Choroid plexus epithelial cell (primary cell): ENCODE measurements around the gene ABLIM1.

Source experiments
- DNase-seq: peaks from one replicate; pipeline ENCODE4 v3.0.0-alpha.2; 2010; ENCODE audit warnings: low read depth
- H3K4me3 ChIP-seq: 2 replicates; pipeline ENCODE4 v1.5.1; 2011; ENCODE audit warnings: low read depth, mild to moderate bottlenecking, control low read depth, low read length, moderate library complexity
- TF ChIP-seq, protein P1 (sequence below): conservative IDR thresholded peaks from 2 replicates; pipeline ENCODE4 v1.5.1; 2011; ENCODE audit warnings: low read depth, mild to moderate bottlenecking, control low read depth, inconsistent platforms, low read length, moderate library complexity

ABLIM1 gene

DNA sequence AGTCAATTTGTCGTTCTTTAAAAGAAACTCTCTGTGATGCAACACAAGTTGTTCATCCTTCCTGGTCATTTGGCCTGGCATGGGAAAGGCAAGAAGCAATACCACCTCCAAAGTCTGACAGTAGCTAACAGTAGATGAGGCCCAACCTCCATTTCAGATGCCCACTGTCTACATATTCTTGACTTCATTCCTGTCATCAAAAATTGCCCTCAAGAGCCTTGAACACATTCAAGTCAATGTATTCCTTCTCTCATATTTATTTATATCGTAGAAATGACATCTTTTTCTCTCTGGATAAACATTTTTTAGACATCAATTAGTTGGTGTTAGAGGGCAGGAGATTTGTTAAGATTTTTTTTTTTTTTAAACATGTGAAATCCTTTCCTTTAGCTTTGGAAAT lies 33.7 kb downstream of the ABLIM1 start:
- H3K4me3 ChIP-seq = no peak overlapping the region
- no peak for DNase-seq
- TF ChIP-seq, protein P1, sequence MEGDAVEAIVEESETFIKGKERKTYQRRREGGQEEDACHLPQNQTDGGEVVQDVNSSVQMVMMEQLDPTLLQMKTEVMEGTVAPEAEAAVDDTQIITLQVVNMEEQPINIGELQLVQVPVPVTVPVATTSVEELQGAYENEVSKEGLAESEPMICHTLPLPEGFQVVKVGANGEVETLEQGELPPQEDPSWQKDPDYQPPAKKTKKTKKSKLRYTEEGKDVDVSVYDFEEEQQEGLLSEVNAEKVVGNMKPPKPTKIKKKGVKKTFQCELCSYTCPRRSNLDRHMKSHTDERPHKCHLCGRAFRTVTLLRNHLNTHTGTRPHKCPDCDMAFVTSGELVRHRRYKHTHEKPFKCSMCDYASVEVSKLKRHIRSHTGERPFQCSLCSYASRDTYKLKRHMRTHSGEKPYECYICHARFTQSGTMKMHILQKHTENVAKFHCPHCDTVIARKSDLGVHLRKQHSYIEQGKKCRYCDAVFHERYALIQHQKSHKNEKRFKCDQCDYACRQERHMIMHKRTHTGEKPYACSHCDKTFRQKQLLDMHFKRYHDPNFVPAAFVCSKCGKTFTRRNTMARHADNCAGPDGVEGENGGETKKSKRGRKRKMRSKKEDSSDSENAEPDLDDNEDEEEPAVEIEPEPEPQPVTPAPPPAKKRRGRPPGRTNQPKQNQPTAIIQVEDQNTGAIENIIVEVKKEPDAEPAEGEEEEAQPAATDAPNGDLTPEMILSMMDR = no peak

DNA sequence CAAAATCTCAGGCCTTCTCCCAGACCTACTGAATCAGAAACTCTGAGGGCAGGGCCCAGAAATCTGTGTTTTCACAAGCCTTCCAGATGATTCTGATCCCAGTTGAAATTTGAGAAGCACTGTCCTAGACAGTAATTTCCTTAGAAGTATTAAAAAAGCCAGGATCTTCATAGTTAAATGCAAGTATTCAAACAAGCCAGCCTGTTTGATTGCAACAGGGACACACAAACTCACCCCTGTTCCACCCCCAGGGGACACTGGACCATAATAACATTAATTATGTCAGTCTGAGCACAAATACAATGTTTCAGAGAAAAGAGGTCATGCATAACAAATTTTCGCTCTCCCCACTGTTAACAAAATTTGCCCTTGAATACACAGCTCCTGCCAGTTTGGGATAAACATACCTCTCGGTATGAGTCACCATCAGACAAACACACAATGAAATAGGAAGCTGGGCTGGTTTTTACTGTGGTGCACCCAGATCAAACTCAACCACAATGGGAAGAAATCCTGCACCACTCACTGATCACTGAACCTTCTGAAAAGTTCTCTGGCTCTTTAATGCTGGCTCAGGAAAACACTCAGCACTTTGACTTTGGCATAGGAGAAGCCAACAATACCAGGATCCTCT lies 34.3 kb downstream of the ABLIM1 start:
- TF ChIP-seq, protein P1 = no peak
- H3K4me3 ChIP-seq = no peak overlapping the region
- DNase-seq = peak; percentile 77

DNA sequence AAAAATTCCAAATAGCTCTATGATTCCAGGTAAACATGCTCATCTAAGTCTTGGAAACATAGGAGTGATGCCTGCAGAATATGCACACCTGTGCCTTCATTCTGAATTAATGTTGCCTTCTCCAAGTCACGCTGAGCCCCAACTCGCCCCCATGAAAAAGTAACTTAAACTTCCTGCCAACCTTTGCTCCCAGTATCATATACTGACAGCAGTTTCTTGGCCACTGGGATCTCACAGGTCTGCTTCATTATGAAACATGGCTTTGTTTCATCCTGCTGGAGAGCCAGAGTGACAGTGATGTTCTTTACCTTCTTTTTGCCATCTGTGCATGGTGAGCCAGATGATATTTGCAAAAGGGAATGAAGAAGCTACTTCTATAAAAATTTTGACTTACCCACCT lies 34.9 kb downstream of the ABLIM1 start:
- DNase-seq = no peak
- H3K4me3 ChIP-seq = no peak overlapping the region
- TF ChIP-seq, protein P1 = no peak

DNA sequence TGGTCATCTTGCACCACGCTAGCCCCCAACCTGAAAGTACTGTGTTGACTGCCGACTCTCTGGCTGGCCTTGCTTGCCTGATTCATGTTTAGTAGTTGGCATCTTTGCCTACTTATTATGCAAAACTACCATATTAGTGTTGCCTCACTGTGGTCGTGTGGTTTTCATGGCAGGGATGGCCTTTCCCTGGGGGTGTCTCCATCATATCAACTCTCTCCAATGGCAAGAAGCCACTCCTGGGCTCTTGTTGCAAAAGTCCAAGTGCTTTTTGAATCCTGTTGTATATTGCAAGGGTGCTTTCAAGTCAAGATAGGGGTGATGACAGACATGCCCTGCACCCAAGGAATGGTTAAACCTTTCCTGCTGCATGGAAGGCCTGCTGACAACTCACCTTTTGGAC lies 39.4 kb downstream of the ABLIM1 start:
- TF ChIP-seq, protein P1 = no peak
- DNase-seq = no peak
- no peak overlapping the region for H3K4me3 ChIP-seq

DNA sequence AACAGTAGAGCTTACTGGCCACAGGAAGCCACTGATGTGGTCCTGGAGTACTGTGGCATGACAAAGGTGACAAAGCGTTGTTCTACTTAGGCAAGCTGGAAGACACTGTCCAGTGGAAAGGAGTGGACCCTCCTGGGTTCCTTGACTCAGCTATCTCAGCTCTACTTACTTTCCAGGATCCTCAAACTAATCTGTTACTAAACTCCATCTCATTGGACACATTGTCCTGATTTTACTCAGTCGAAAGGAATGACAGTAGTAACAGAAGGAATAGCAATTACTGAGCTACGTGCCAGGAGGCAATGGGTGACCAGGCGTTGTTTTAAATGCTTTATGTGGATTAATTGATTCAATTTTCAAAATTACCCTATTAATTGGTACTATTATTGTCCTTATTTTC lies 41.6 kb downstream of the ABLIM1 start:
- TF ChIP-seq, protein P1 = no peak
- no peak for DNase-seq
- H3K4me3 ChIP-seq = no peak overlapping the region

DNA sequence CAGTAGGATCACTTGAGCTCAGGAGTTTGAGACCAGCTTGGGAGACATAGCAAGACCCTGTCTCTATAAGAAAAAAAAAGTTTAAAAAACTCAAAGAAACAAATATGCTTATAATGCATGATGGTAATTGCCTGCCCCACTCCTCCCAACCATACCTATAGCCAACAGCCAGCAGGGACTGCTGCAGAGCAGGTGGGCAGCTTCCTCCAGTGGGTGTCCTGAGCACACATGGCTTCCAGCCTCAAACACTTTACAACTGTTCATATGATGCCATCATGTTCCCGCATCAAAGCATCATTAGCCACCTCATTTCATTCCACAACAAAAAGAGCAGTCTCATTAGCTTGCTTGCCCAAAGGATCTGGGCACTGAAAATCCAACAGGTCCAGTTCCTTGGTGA lies 42.0 kb downstream of the ABLIM1 start:
- no peak overlapping the region for H3K4me3 ChIP-seq
- TF ChIP-seq, protein P1 = no peak
- no peak for DNase-seq

DNA sequence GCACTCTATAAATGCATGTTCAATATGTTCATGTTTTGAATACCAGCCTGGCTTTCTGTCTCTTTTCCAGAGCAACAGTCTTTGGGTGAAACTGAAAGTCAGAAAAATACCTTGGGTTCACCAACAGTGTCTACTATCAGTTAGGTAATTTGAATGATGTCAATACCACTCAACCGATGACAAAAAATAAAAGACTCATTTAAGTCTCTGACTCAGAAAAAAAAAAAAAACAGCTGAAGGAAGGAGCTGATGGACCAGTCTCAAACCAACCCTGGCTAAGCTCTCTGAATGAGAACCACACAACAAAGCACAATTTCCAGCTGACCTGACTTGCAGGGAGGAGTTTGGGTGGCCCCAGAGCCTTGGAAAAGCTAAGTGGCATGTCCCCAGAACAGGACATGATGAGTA lies 42.5 kb downstream of the ABLIM1 start:
- TF ChIP-seq, protein P1 = no peak
- no peak for DNase-seq
- no peak overlapping the region for H3K4me3 ChIP-seq
